Spleen (tissue), 11 donors: ENCODE measurements around the gene CZIB. TPM values are rescaled to one million over a fixed set of nuclear protein-coding genes. Genes with fewer than 3 reads are reported as not detected.
"Not testable (repeated sequence)": the region's sequence is repeated elsewhere in the genome, so short reads cannot be mapped to it uniquely, and the experiment has no call there.

Experiments
- DNase-seq: peaks from one replicate; pipeline ENCODE4 v3.0.0-alpha.2; 2020
- H3K27ac ChIP-seq, 8 donors: fragments of 200-600 bp; sonication (generic) in 7 of 8; 1 replicate in 4 of 8; 2 replicates in 4 of 8; pipeline versions ENCODE4 v1.5.0 to v1.8.0; 2016 to 2021; ENCODE audit warnings: inconsistent platforms in 4 of 8, mild to moderate bottlenecking in 4 of 8, moderate library complexity in 1 of 8
- H3K27me3 ChIP-seq, 7 donors: fragments of 200-600 bp; sonication (generic) in 6 of 7; replicated peaks in 1 of 7; 1 replicate in 4 of 7; 2 replicates in 3 of 7; pipeline versions ENCODE4 v1.5.0 to v1.8.0; 2016 to 2021; ENCODE audit warnings: inconsistent platforms in 3 of 7, mild to moderate bottlenecking in 1 of 7
- H3K36me3 ChIP-seq, 6 donors: fragments of 200-600 bp; sonication (generic) in 5 of 6; 1 replicate in 4 of 6; 2 replicates in 2 of 6; pipeline versions ENCODE4 v1.5.0 to v1.8.0; 2016 to 2021; ENCODE audit warnings: inconsistent platforms in 2 of 6
- H3K4me1 ChIP-seq, 6 donors: fragments of 200-600 bp; sonication (generic) in 5 of 6; 1 replicate in 3 of 6; 2 replicates in 3 of 6; pipeline versions ENCODE4 v1.5.0 to v1.8.0; 2016 to 2021; ENCODE audit warnings: inconsistent platforms in 3 of 6
- H3K4me3 ChIP-seq, 8 donors: fragments of 200-600 bp; sonication (generic) in 7 of 8; 1 replicate in 4 of 8; 2 replicates in 4 of 8; pipeline versions ENCODE4 v1.5.0 to v1.8.0; 2016 to 2021; ENCODE audit warnings: inconsistent platforms in 4 of 8, mild to moderate bottlenecking in 4 of 8, moderate library complexity in 2 of 8
- H3K9me3 ChIP-seq, 8 donors: fragments of 200-600 bp; sonication (generic) in 7 of 8; 1 replicate in 4 of 8; 2 replicates in 4 of 8; pipeline versions ENCODE4 v1.5.0 to v1.8.0; 2016 to 2021; ENCODE audit warnings: inconsistent platforms in 4 of 8
- POLR2A ChIP-seq, 3 donors: fragments of 450-650 bp; IDR thresholded peaks; one replicate each; pipeline ENCODE4 v1.5.1; 2017; ENCODE audit warnings: antibody characterized with exemption in 3 of 3, mild to moderate bottlenecking in 1 of 3
- POLR2AphosphoS5 ChIP-seq, 3 donors: sonication (generic); formaldehyde crosslinking; IDR thresholded peaks; one replicate each; pipeline ENCODE4 v1.5.1; 2017; ENCODE audit warnings: antibody characterized with exemption in 3 of 3
- WGBS, 5 donors: extraction: QIAGEN DNeasy Blood & Tissue Kit in 3 of 5; methylation state at CpG; one replicate each; pipeline versions ENCODE4 v1.1.5 to v1.1.7; 2013 to 2018; 5-methylcytosine and 5-hydroxymethylcytosine counted together
- intact Hi-C: fragments of 100-400 bp; cut with DNase I; formaldehyde crosslinking; loops from one replicate; pipeline ENCODE4 v1.15.0; 2023; ENCODE audit warnings: low total_unique reads
- polyA plus RNA-seq, 3 donors: library from polyadenylated mRNA; stranded (reverse); fragments of 200-250 nt; gene quantifications; one replicate each; pipeline ENCODE4 v1.2.1, GENCODE V29; 2013
- total RNA-seq, 7 donors: library from RNA; depleted of rRNA in 3 of 7; stranded (reverse); fragments of >200 nt in 3 of 7; fragmentation: NEBNext Ultra II Directional in 4 of 7; extraction: Animal tissue kit (Norgen Biotek cat#: 25700) in 4 of 7; gene quantifications; one replicate each; pipeline versions ENCODE4 v1.1.0 to v1.2.1, GENCODE V29; 2016 to 2021
- TF ChIP-seq, protein P1 (sequence below), 11 experiments: fragments of 200-600 bp in 7 of 11; fragments of 450-650 bp in 4 of 11; sonication (generic) in 4 of 11; IDR thresholded peaks in 8 of 11; conservative IDR thresholded peaks in 3 of 11; 1 replicate in 7 of 11; 2 replicates in 4 of 11; pipeline versions ENCODE4 v1.4.0 to v1.8.0; 2016 to 2021; ENCODE audit warnings: antibody characterized with exemption in 11 of 11, inconsistent platforms in 4 of 11, mild to moderate bottlenecking in 1 of 11
- donor health status: healthy with polysubstance abuse.
- donor health status: DM: no; HTN: no; CAD: no; lungs with moderate emphysema.
- donor health status: DM: no; HTN: no; CAD: no.
- donor health status: Bipolar disorder and iron deficiency.
- donor health status: healthy.
- donor health status: DM: no; HTN: no; CAD: no.
- donor health status: DM: yes; HTN: yes; CAD: no.

Gene CZIB
- total and polyA plus RNA-seq, 10 donors = 35.3 to 71.8 (median 47.7) TPM

DNA sequence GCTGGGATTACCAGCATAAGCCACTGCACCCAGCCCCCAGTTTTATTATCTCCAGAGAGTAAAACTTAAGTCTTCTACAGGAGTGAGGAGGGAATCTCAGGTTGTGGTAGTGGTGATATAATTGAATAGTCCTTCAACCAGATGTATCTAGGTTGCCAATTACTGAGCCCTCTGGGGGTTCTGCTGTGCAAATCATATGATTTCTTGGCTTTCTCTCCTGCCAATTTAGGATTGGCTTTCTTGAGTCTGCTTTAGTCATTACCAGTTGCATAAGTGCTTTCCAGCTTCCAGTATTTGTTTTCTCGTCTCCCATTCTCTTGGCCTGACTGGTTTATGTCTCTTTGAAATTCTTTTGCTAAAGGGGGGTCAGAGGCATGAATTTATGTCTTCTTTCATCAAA lies 12.7 kb downstream of the CZIB start:
- H3K27ac ChIP-seq = no peak overlapping the region

DNA sequence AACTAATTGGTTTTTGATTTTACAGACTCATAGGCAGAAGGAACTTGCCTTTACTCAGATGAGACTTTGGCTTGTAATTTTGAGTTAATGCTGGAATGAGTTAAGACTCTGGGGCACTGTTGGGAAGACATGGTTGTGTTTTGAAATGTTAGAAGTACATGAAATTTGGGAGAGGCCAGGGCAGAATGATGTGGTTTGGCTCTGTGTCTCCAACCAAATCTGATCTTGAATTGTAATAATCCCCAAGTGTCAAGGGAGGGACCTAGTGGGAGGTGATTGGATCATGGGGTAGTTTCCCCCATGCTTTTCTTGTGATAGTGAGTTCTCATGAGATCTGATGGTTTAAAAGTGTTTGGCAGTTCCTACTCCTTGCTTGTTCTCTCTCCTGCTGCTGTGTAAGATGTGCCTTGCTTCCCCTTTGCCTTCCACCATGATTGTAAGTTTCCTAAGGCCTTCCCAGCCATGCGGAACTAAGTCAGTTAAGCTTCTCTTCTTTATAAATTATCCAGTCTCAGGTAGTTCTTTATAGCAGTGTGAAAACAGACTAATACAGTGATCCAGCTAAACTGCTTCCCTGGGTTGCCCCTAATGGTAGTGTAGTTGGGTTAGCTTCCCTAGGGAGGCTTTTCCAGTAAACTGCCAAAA lies 13.6 kb downstream of the CZIB start:
- WGBS, 5 donors = 32 to 100% (median 98%) methylated on average over 1 of the region's 1 CpG
- Histone ChIP-seq H3K9me3 (peaks cover 6 to 34% (median 25%) of the 10 kb centered on the region in 8 donors), H3K4me1 (no peaks in the 10 kb centered on the region), H3K4me3 (no peak overlapping the region), H3K27me3 (no peaks in the 10 kb centered on the region), H3K36me3 (peaks cover 11 to 100% (median 98%) of the 10 kb centered on the region in 6 donors), H3K27ac (no peak overlapping the region)
- TF ChIP-seq POLR2AphosphoS5 (IDR thresholded peaks at IDR 0.05) (no peak), POLR2A (IDR thresholded peaks at IDR 0.05) (no peak)
- TF ChIP-seq, protein P1, sequence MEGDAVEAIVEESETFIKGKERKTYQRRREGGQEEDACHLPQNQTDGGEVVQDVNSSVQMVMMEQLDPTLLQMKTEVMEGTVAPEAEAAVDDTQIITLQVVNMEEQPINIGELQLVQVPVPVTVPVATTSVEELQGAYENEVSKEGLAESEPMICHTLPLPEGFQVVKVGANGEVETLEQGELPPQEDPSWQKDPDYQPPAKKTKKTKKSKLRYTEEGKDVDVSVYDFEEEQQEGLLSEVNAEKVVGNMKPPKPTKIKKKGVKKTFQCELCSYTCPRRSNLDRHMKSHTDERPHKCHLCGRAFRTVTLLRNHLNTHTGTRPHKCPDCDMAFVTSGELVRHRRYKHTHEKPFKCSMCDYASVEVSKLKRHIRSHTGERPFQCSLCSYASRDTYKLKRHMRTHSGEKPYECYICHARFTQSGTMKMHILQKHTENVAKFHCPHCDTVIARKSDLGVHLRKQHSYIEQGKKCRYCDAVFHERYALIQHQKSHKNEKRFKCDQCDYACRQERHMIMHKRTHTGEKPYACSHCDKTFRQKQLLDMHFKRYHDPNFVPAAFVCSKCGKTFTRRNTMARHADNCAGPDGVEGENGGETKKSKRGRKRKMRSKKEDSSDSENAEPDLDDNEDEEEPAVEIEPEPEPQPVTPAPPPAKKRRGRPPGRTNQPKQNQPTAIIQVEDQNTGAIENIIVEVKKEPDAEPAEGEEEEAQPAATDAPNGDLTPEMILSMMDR (IDR thresholded peaks at IDR 0.05 in 8 of 11, conservative IDR thresholded peaks at IDR 0.05 in 3 of 11) = no peak
- intact Hi-C loops = no loop called here
- DNase-seq = no peak

More for the DNA sequence above, 12.7 kb downstream of the CZIB start:
- 91 to 96% (median 93%) methylated on average over 1 of the region's 1 CpG for WGBS, 5 donors
- intact Hi-C loops = no loop called here
- Histone ChIP-seq H3K4me1 (no peaks in the 10 kb centered on the region), H3K27me3 (no peaks in the 10 kb centered on the region), H3K36me3 (peaks cover 11 to 100% (median 99%) of the 10 kb centered on the region in 6 donors), H3K9me3 (peaks cover 6 to 34% (median 25%) of the 10 kb centered on the region in 8 donors), H3K4me3 (no peak overlapping the region)
- TF ChIP-seq POLR2AphosphoS5 (IDR thresholded peaks at IDR 0.05) (no peak), POLR2A (IDR thresholded peaks at IDR 0.05) (no peak)
- TF ChIP-seq, protein P1 (IDR thresholded peaks at IDR 0.05 in 8 of 11, conservative IDR thresholded peaks at IDR 0.05 in 3 of 11) = no peak
- DNase-seq = no peak

DNA sequence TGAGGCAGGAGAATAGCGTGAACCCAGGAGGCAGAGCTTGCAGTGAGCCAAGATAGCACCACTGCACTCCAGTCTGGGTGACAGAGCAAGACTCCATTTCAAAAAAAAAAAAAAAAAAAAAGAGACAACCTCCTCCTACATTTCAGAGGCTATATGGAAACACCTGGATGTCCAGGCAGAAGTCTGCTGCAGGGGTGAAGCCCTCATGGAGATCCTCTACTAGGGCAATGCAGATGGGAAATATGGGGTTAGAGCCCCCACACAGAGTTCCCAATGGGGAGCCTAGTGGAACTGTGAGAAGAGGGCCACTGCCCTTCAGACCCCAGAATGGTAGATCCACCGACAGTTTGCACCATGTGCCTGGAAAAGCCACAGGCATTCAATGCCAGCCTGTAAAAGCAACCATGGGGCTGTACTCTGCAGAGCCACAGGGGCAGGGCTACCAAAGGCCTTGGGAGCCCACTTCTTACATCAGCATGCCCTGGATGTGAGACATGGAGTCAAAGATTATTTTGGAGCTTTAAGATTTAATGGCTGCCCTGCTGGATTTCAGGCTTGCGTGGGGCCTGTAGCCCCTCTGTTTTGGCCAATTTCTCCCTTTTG lies 14.2 kb downstream of the CZIB start:
- peaks cover 15 to 100% (median 95%) of the 10 kb centered on the region in 6 donors for H3K36me3 ChIP-seq
- WGBS, 5 donors = 95 to 100% (median 97%) methylated on average over 3 of the region's 3 CpGs
- not testable (repeated sequence) for H3K4me1 ChIP-seq

DNA sequence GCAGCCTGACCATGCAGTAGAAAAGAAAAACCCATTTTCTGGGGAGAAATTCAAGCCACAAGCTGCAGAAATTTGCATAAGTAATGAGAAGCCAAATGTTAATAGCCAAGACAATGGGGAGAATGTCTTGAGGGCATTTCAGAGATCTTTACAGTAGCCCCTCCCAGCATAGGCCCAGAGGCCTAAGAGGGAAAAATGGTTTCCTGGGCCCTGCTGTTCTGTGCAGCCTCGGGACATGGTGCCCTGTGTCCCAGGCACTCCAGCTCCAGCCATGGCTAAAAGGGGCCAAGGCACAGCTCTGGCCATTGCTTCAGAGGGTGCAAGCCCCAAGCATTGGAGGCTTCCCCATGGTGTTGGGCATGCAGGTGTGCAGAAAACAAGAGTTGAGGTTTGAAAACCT lies 14.9 kb downstream of the CZIB start:
- intact Hi-C loops, H3K27me3 ChIP-seq, H3K4me1 ChIP-seq, DNase-seq, H3K27ac ChIP-seq, H3K4me3 ChIP-seq: not testable (repeated sequence)
- 88 to 100% (median 96%) methylated on average over 1 of the region's 1 CpG for WGBS, 5 donors
- Histone ChIP-seq H3K9me3 (peaks cover 6 to 34% (median 25%) of the 10 kb centered on the region in 8 donors), H3K36me3 (peaks cover 15 to 100% (median 95%) of the 10 kb centered on the region in 6 donors)

More for the DNA sequence above, 14.2 kb downstream of the CZIB start:
- H3K27ac ChIP-seq, intact Hi-C loops, DNase-seq, H3K4me3 ChIP-seq, H3K27me3 ChIP-seq: not testable (repeated sequence)
- H3K9me3 ChIP-seq = peaks cover 6 to 34% (median 25%) of the 10 kb centered on the region in 8 donors

DNA sequence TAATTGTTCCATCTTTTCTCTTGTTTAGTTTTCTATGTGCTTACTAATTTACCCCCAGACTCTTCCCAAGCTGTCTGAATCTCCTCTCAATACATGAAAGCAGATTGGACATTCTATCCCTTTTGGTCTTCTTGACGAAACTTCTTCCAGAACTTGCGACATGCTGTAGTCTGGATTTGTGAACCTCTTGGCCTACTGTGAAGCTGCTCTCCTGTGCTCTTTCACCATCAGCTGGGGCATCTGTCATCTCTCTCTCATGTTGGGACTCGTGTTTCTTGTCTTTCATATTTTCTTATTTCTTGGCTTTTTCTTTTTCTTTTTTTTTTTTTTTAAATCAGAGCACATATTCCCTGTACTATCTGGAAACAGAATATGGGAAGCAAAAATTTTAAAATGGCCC lies 17.0 kb downstream of the CZIB start:
- intact Hi-C loops = no loop called here
- WGBS, 5 donors = 89 to 98% (median 94%) methylated on average over 3 of the region's 3 CpGs
- TF ChIP-seq POLR2AphosphoS5 (IDR thresholded peaks at IDR 0.05) (no peak), POLR2A (IDR thresholded peaks at IDR 0.05) (no peak)
- TF ChIP-seq, protein P1 (IDR thresholded peaks at IDR 0.05 in 8 of 11, conservative IDR thresholded peaks at IDR 0.05 in 3 of 11) = no peak
- H3K4me3 ChIP-seq = no peak overlapping the region
- no peak for DNase-seq
- peaks cover 6 to 34% (median 25%) of the 10 kb centered on the region in 8 donors for H3K9me3 ChIP-seq
- H3K27me3 ChIP-seq = no peaks in the 10 kb centered on the region
- H3K4me1 ChIP-seq = peaks cover 3 to 19% (median 4%) of the 10 kb centered on the region in 6 donors
- H3K36me3 ChIP-seq = peaks cover 9 to 80% (median 75%) of the 10 kb centered on the region in 6 donors
- no peak overlapping the region for H3K27ac ChIP-seq
